AG10803 (cell line): Measurements from ENCODE around the gene CSF2.
A peak's percentile ranks its signal among the peaks of the same experiment; 100 is the strongest.
"Not testable (repeated sequence)": the region's sequence is repeated elsewhere in the genome, so short reads cannot be mapped to it uniquely, and the experiment has no call there.

Experiments used
- DNase-seq: peaks from one replicate; pipeline ENCODE4 v3.0.0; 2010; ENCODE audit warnings: low read depth
- H3K4me3 ChIP-seq: 2 replicates; pipeline ENCODE4 v1.5.1; 2011; ENCODE audit warnings: mild to moderate bottlenecking, low read length, control low read depth
- CTCF ChIP-seq: conservative IDR thresholded peaks from 2 replicates; pipeline ENCODE4 v1.5.1; 2011; ENCODE audit warnings: mild to moderate bottlenecking, low read length, control low read depth, inconsistent platforms

The CSF2 gene

GRCh38 chr5:132102101-132102701 lies 28.6 kb downstream of the CSF2 start:
- H3K4me3 ChIP-seq: no peak overlapping the region
- TF ChIP-seq CTCF: no peak
- no peak for DNase-seq

GRCh38 chr5:132102944-132103331 lies 29.3 kb downstream of the CSF2 start:
- no peak overlapping the region for H3K4me3 ChIP-seq
- DNase-seq: no peak
- no peak for TF ChIP-seq CTCF

GRCh38 chr5:132103332-132103951 lies 29.9 kb downstream of the CSF2 start:
- peak; percentile 92 for DNase-seq
- no peak; the same call in 1 of the 2 replicates for TF ChIP-seq CTCF
- H3K4me3 ChIP-seq: no peak overlapping the region

- H3K4me3 ChIP-seq: no peak overlapping the region
- DNase-seq: peak; percentile 28
- TF ChIP-seq CTCF: no peak
Measured at GRCh38 chr5:132103969-132104391, 30.4 kb downstream of the CSF2 start.

- no peak overlapping the region for H3K4me3 ChIP-seq
- peak; percentile 68 for DNase-seq
- no peak for TF ChIP-seq CTCF
Measured at GRCh38 chr5:132104556-132104955, 31.0 kb downstream of the CSF2 start.

- no peak for TF ChIP-seq CTCF
- no peak overlapping the region for H3K4me3 ChIP-seq
- DNase-seq: no peak
Measured at GRCh38 chr5:132105688-132106087, 32.1 kb downstream of the CSF2 start.

GRCh38 chr5:132108495-132108894 lies 34.9 kb downstream of the CSF2 start:
- not testable (repeated sequence) for DNase-seq, H3K4me3 ChIP-seq

GRCh38 chr5:132108957-132109356 lies 35.4 kb downstream of the CSF2 start:
- not testable (repeated sequence) for DNase-seq

More at GRCh38 chr5:132108957-132109356, 35.4 kb downstream of the CSF2 start:
- not testable (repeated sequence) for H3K4me3 ChIP-seq
